HEK293T (cell line): ENCODE measurements around the gene SPEF2.

Source experiments
- CTCF ChIA-PET: fragments of 350-600 bp; formaldehyde crosslinking; extraction: SDS; loops from one replicate; lab custom pipeline; 2021; ENCODE audit warnings: antibody characterized with exemption, inconsistent platforms; lab: Yijun Ruan, JAX
- POLR2A ChIA-PET: fragments of 350-600 bp; formaldehyde crosslinking; extraction: SDS; loops from one replicate; lab custom pipeline; 2020; ENCODE audit warnings: antibody characterized with exemption, inconsistent platforms; lab: Yijun Ruan, JAX
- DNase-seq: peaks from one replicate; pipeline ENCODE4 v3.0.0; 2012; ENCODE audit warnings: mixed read lengths; ENCODE audit errors: extremely low spot score
- ARNT ChIP-seq: fragments of 450-650 bp; IDR thresholded peaks from 2 replicates; pipeline ENCODE4 v1.6.1; 2017; ENCODE audit warnings: mild to moderate bottlenecking
- BHLHE40 ChIP-seq: fragments of 450-650 bp; IDR thresholded peaks from 2 replicates; pipeline ENCODE4 v1.6.1; 2016; ENCODE audit warnings: mild to moderate bottlenecking, moderate library complexity, borderline replicate concordance
- CTBP1 ChIP-seq: fragments of 450-650 bp; IDR thresholded peaks from 2 replicates; pipeline ENCODE4 v1.6.1; 2016; ENCODE audit warnings: borderline replicate concordance
- ELF4 ChIP-seq: fragments of 450-650 bp; IDR thresholded peaks from 2 replicates; pipeline ENCODE4 v1.6.1; 2017; ENCODE audit warnings: antibody characterized with exemption
- FOXA1 ChIP-seq: fragments of 450-650 bp; IDR thresholded peaks from 2 replicates; pipeline ENCODE4 v1.6.1; 2016; ENCODE audit warnings: mild to moderate bottlenecking
- FOXK2 ChIP-seq: fragments of 450-650 bp; IDR thresholded peaks from 2 replicates; pipeline ENCODE4 v1.6.1; 2016; ENCODE audit warnings: mild to moderate bottlenecking
- FOXM1 ChIP-seq: fragments of 450-650 bp; IDR thresholded peaks from 2 replicates; pipeline ENCODE4 v1.6.1; 2017; ENCODE audit warnings: mild to moderate bottlenecking, borderline replicate concordance
- HDGF ChIP-seq: fragments of 450-650 bp; IDR thresholded peaks from 2 replicates; pipeline ENCODE4 v1.6.1; 2017; ENCODE audit warnings: antibody characterized with exemption, borderline replicate concordance
- L3MBTL2 ChIP-seq: fragments of 450-650 bp; conservative IDR thresholded peaks from 2 replicates; pipeline ENCODE4 v1.6.1; 2016; ENCODE audit warnings: mild to moderate bottlenecking
- LEF1 ChIP-seq: fragments of 450-650 bp; IDR thresholded peaks from 2 replicates; pipeline ENCODE4 v1.6.1; 2017; ENCODE audit warnings: mild to moderate bottlenecking, borderline replicate concordance
- NFRKB ChIP-seq: fragments of 450-650 bp; IDR thresholded peaks from 2 replicates; pipeline ENCODE4 v1.6.1; 2016; ENCODE audit warnings: mild to moderate bottlenecking, moderate library complexity
- PKNOX1 ChIP-seq: fragments of 450-650 bp; IDR thresholded peaks from 2 replicates; pipeline ENCODE4 v1.6.1; 2016
- SP1 ChIP-seq: fragments of 450-650 bp; IDR thresholded peaks from 2 replicates; pipeline ENCODE4 v1.6.1; 2017
- SUZ12 ChIP-seq: fragments of 450-650 bp; IDR thresholded peaks from 2 replicates; pipeline ENCODE4 v1.6.1; 2016; ENCODE audit warnings: mild to moderate bottlenecking
- TARDBP ChIP-seq: fragments of 450-650 bp; IDR thresholded peaks from 2 replicates; pipeline ENCODE4 v1.6.1; 2016
- ZNF384 ChIP-seq: fragments of 450-650 bp; IDR thresholded peaks from 2 replicates; pipeline ENCODE4 v1.6.1; 2016

The SPEF2 gene

GRCh38 chr5:35857606-35858205 is 240.0 kb downstream of the SPEF2 start:
- DNase-seq = no peak
- ChIA-PET POLR2A (no interaction called here), CTCF (interaction anchor here (1.0 kb wide), 1 partner anchor 67 kb away, joined by 3 read pairs; no protein-coding TSS in a partner anchor)
- TF ChIP-seq HDGF (no peak), FOXA1 (no peak), FOXM1 (no peak), ZNF384 (no peak), BHLHE40 (no peak), L3MBTL2 (no peak), PKNOX1 (no peak), NFRKB (no peak), SP1 (no peak)

- CTCF ChIA-PET = interaction anchor here (1.0 kb wide), 1 partner anchor 65 kb away, joined by 3 read pairs; no protein-coding TSS in a partner anchor
- no peak for DNase-seq
- POLR2A ChIA-PET = no interaction called here
- no peak for TF ChIP-seq L3MBTL2
- no peak for TF ChIP-seq PKNOX1
- TF ChIP-seq SP1 = no peak
- no peak for TF ChIP-seq FOXA1
- TF ChIP-seq BHLHE40 = no peak
- no peak for TF ChIP-seq CTBP1
- TF ChIP-seq ZNF384 = no peak
- no peak for TF ChIP-seq ARNT
- no peak for TF ChIP-seq FOXM1
- no peak for TF ChIP-seq FOXK2
- no peak for TF ChIP-seq TARDBP
- no peak for TF ChIP-seq LEF1
- no peak for TF ChIP-seq ELF4
- no peak for TF ChIP-seq SUZ12
- TF ChIP-seq NFRKB = no peak
- no peak for TF ChIP-seq HDGF
Observed at GRCh38 chr5:35859101-35859661, 241.5 kb downstream of the SPEF2 start.

- ChIA-PET CTCF (no interaction called here), POLR2A (no interaction called here)
- TF ChIP-seq PKNOX1 (no peak), LEF1 (no peak), ARNT (no peak), FOXA1 (no peak), L3MBTL2 (no peak), HDGF (no peak), ELF4 (no peak), SUZ12 (no peak), ZNF384 (no peak), CTBP1 (no peak), TARDBP (no peak), BHLHE40 (no peak), NFRKB (no peak), FOXM1 (no peak)
- no peak for DNase-seq
Observed at GRCh38 chr5:35860686-35861085, 243.0 kb downstream of the SPEF2 start.

GRCh38 chr5:35861718-35862117 is 244.1 kb downstream of the SPEF2 start:
- no peak for TF ChIP-seq FOXA1
- no peak for TF ChIP-seq HDGF
- TF ChIP-seq PKNOX1 = no peak
- no peak for TF ChIP-seq LEF1
- TF ChIP-seq SP1 = no peak
- no peak for TF ChIP-seq NFRKB
- TF ChIP-seq FOXM1 = no peak
- no peak for TF ChIP-seq ZNF384
- TF ChIP-seq CTBP1 = no peak
- no peak for TF ChIP-seq ARNT
- no peak for TF ChIP-seq FOXK2
- TF ChIP-seq TARDBP = no peak
- TF ChIP-seq L3MBTL2 = no peak
- no peak for TF ChIP-seq ELF4
- ChIA-PET CTCF (interaction anchor here (0.5 to 0.8 kb wide), 2 partner anchors 38 to 142 kb away, joined by 3 to 5 read pairs; no protein-coding TSS in a partner anchor), POLR2A (no interaction called here)
- DNase-seq = no peak

- TF ChIP-seq ZNF384 = no peak
- DNase-seq = no peak
- POLR2A ChIA-PET = no interaction called here
- CTCF ChIA-PET = interaction anchor here (0.5 to 0.8 kb wide), 2 partner anchors 38 to 142 kb away, joined by 3 to 5 read pairs; no protein-coding TSS in a partner anchor
Observed at GRCh38 chr5:35862126-35862525, 244.5 kb downstream of the SPEF2 start.
